ENCODE data around the gene COQ8B. TPM values are rescaled to one million over a fixed set of nuclear protein-coding genes. Genes with fewer than 3 reads are reported as not detected.

Gene COQ8B
- total RNA-seq, 1 donor from 2014 or later = 28.2 TPM

- DNase-seq = no peak
Measured at GRCh38 chr19:40717325-40717879, 716 bp upstream of the COQ8B start.

DNA sequence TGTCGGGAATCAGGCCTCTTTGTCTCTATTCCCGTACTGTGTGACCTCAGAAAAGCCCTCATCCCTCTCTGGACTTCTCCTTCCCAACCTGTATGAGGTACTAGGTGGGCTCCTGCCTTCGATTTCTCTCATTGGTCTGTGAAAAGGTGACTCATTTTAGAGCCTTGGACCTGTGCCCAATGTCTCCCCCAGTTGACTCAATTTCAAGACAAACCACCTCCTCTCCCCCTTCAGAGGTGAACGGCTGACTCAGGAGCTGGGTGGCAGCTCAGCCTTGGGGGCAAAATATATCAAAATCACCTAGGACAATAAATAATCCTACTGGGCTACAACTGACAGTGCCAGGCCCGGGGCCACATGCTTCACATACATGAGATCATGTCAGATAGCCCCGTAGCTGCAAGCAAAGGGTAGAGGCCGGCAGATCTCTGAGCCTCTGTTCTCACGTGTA, 630 bp downstream of the COQ8B start:
- no peak for DNase-seq

DNA sequence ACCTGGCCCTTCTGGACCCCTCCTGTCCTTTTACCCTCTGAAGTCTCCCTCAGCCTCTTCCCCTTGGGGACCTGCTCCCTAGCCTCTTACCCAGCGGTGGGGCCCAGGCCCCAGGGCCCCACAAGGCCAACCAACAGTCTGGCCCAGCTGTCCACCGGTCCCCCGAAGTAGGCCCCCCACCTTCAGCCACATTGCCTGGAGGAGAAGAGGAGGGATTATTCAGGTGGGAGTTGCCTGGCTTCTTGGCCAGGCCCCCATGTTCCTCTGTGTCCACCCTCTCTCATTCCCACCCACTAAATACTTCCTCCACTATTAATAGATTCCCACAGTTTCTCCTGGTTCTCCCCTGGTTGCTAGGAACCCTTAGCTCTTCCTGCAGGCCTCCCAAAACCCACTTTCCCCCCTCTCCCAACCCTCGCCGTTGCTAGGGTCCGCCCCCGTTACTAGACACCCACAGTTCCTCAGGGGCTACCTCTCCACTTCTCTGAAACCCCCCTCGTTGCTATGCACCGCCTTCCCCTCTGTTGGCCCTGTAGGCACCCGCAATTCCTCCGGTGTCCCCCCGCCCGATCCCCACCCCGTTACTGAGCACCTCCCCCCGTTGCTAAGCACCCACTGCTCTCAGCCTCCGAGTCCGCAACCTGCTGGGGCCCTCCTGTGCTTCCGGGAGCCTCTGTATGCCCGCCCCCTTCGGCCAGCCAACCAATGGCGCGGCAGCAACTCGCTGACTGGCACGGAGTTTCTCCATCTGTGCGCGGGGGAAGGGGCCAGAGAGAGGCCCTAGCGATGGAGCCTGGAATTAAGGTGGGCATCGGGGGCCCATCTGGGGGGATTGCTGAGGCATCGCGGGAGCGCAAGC, 2.0 kb downstream of the COQ8B start:
- DNase-seq = peak; percentile 93

DNA sequence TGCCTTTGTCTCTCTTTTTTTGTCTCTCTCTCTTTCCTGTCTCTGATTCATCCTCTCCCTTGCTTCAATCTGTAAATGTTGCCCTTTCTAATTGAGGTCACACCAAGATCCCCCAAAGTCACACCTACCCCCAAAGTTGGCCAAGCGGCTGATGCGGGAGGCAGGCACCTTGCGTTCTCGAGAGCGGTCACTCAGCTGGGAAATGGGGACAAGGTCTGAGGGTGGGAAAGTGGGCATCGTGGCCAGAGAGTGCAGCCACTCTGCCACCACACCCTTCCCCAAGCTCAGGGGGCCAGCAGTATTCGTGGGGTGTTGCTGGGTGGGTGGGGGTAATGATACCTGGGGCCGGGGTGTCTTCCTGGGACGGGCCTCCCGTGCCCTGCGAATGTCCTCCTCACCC, 2.7 kb downstream of the COQ8B start:
- DNase-seq = no peak

- no peak for DNase-seq
Measured at GRCh38 chr19:40709817-40710216, 6.9 kb downstream of the COQ8B start.

DNA sequence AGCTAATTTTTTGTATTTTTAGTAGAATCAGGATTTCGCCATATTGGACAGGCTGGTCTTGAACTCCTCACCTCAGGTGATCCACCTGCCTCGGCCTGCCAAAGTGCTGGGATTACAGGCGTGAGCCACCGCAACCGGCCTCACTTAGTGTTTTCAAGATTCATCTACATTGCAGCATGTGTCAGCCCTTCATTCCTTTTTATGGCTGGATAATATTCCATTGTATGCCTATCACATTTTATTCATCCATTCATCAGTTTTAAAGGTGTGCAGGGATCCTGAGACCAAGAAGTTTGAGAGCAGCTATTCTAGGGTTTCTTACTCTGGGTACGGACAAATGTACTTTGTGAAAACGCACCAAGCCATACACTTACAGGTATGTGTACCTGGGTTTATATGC, 9.1 kb downstream of the COQ8B start:
- DNase-seq = no peak

DNA sequence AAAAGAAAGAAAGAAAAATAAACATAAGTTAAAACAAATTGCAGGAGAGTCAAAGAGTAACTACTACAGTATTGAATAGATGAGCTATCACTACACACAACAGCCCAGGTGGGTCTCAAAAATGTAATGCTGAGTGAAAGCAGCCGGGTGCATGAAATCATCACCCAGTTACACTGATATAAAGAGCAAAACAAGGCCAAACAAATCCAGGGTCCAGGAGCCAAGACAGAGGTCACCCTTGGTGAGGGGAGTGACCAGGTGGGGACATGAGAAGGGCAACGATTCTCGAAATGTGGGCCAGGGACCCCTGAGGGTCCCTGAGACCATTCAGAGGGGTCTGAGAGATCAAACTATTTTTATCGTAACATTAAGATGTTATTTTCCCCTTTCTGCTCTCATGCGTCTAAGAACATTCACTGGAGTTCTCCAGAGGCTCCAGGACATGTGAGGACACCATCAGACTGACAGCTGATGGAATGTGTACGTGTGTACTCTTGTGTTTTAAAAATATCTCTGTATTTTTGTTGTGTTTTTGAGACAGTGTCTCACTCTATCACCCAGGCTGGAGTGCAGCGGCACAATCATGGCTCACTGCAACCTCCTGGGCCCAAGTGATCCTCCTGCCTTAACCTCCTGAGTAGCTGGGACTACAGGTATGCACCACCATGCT, 10.6 kb downstream of the COQ8B start:
- DNase-seq = no peak

DNA sequence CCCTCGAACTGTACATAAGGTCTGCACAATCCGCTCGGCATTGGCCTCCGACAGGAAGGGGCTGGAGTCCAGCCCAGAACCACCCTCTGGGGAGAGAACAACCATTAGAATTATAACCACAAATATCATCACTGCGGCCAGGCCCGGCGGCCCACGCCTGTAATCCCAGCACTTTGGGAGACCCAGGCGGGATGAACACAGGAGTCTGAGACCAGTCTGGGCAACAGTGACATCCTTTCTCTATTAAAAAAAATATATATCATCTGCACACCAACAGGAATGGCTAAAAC, 11.4 kb downstream of the COQ8B start:
- no peak for DNase-seq

DNA sequence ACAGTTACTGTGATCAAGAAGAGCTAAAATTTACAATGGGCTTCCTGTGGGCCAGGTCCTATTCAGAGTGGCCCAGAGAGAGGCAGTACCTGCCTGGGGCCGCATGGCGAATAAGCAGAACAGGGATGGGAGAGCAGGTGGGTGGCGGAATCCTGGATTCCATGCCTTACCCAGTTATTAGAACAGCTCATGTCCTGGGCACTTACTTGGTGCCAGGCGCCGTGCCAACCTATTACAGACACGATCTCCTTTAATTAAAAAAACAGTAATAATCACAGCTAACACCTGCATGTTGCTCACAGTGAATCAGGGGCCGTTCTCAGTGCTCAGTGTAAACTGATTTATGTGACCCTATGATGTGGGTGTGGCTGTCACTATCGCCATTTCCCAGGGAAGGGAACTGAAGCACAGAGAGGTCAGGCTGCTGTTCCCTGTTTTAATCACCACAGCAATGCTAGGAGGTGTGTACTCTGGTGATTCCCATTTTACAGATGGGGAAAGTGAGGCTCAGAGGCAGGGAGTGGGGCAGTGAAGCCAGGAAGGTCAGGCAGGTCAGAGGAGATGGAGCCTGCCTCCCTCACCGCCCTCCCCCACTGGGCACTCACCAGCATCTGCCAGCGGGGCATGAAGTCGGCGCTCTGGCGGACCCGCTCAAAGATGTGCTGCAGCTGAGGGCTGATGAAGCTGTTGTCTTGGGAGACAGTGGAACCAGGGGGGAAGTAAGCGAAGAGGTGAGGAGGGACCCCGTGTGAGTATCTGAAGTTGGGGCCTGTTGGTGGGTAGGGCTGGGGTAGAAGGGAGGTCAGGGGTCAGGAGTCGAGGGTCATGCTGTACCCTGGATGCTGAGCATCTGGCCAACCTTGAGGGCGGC, 12.0 kb downstream of the COQ8B start:
- DNase-seq = no peak

DNA sequence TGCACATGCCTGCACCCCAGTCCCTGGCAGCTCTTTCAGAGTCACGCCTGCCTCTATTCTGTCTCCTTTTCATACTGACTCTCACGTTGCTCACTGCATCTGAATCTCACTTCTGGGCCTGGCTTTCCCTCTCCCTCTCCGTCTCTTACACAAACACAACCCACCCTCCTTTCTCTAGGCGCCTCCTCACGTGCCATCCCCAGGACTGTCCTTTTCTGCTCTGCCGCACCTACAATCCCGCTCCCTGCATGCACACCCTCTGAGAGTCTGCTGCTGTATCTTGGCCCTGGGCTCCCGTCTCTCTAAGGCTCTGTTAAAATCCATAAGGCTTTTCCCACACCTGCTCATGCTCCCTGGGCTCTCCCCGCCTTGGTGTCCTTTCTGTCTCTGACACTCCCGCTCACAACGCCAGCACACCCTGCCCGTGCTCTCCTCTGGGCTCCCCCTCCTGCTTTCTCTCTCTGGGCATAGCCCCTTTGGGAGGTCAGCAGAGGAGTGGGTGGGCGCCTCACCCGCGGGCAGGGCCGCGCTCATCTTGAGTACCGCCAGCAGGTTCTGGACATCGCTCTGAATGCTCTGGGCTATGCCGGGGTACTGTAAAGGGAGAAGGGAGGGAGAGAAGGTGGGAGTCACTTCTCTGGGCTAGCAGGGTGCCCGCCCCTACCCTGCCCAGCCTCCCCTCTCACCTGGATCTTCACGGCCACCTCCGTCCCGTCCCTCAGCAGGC, 13.5 kb downstream of the COQ8B start:
- no peak for DNase-seq

DNA sequence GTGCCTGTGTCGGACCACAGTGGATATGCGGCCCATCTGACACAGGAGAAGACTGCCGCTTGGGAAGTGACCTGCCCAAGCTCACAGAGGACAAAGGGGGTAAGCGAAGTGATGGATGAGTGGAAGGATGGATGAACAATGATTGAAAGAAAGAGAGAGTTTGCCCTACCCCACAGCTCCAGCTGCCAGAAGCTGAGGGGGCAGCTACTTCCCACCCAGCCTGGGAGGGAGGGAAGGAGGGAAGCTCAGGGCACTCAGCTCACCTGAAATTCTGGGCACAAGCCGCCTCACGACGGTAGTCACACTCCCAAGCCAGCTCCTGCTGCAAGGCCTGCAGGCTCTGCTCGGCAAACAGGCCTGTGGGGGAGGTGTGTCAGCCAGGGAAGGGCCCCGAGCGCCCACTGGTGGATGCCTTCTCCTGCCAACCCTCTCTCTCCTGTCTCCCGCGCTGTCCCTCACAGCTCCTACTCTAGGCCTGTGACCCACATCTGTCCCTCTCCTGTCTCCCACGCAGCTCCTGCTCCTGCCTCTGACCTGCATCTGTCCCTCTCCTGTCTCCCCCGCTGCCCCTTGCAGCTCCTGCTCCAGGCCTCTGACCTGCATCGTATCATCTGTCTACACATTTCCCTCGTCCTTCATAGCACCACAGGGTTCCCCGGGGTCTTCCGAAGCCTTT, 14.2 kb downstream of the COQ8B start:
- DNase-seq = peak; percentile 50

GRCh38 chr19:40701758-40702157, 14.9 kb downstream of the COQ8B start:
- DNase-seq = no peak

DNA sequence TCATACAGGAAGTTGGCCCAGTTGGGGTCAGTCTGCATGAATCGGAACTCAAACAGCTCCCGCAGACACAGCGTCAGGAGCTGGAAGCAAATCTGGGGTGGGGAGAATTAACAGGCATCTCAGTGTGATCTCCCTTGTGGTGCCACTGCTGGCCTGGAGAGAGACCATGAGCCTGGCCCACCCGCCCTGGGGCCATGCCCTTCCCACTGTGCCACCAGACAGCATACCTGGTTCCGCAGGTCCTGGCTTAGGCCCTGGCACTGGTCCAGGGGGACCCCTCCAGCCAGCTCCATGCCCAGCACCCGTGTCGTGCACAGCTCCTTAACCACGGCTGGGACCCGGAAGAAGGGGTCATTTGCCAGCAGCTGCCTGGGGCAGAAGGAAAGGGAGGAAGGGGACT, 16.6 kb downstream of the COQ8B start:
- no peak for DNase-seq

DNA sequence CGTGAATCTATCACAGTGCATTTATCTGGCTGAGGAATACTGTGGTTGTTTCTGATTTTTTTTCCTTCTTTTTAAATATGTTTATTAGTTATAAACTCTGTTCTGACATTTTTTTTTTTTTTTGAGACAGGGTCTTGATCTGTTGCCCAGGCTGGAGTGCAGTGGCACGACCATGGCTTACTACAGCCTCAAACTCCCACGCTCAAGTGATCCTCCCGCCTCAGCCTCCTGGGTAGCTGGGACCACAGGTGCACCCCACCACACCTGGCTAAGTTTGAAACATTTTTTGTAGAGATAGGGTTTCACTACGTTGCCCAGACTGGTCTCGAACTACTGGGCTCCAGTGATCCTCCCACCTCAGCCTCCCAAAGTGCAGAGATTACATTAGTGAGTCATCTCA, 19.7 kb downstream of the COQ8B start:
- DNase-seq = no peak

DNA sequence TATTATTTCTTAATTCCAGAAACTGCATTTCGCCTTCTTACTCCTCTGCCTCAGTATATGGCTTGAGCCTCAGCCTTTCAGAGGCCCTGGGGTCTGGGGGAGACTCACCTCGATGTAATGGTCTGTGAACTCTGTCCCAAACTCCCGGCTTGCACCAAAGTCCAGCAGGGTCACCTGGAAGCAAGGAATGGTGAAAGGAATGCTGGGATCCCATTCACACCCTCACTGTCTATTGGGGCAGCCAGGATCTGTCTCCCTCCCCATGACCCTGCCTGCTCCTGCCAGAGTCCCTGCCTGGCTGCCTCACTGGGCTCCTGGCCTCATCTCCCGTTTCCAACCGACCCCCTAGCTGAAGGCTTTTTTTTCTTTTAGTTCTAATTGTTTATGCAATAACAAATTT, 20.8 kb downstream of the COQ8B start:
- no peak for DNase-seq

- no peak for DNase-seq
Measured at GRCh38 chr19:40693896-40694295, 22.8 kb downstream of the COQ8B start.

- DNase-seq = no peak
Measured at GRCh38 chr19:40693150-40693788, 23.4 kb downstream of the COQ8B start.

- no peak for DNase-seq
Measured at GRCh38 chr19:40692212-40692551, 24.5 kb downstream of the COQ8B start.

GRCh38 chr19:40691421-40692211, 25.1 kb downstream of the COQ8B start:
- DNase-seq = no peak
